Kidney (tissue), 14 donors: ENCODE results near the gene SLC9A3. TPM values are rescaled to one million over a fixed set of nuclear protein-coding genes. Genes with fewer than 3 reads are reported as not detected.
A peak's percentile ranks its signal among the peaks of the same experiment; 100 is the strongest.

Experiments used
- DNase-seq, 5 donors: peaks; one replicate each; pipeline ENCODE4 v3.0.0-alpha.2; 2013 to 2020
- FAIRE-seq: peaks from 2 replicates; lab custom pipeline; 2012; peaks lifted over from hg19 to GRCh38; lab: Jason Lieb, UNC
- H3K27ac ChIP-seq, 2 donors: one replicate each; pipeline ENCODE4 v1.7.0; 2013; ENCODE audit warnings: low read depth in 2 of 2, low read length in 2 of 2, inconsistent platforms in 1 of 2
- H3K27me3 ChIP-seq: one replicate; pipeline ENCODE4 v1.7.1; 2013; ENCODE audit warnings: low read length, inconsistent platforms; ENCODE audit not compliant: control insufficient read depth, insufficient read depth
- H3K36me3 ChIP-seq, 3 donors: one replicate each; pipeline versions ENCODE4 v1.7.0 to v1.7.1; 2013; ENCODE audit warnings: low read length in 3 of 3, control low read depth in 1 of 3, inconsistent platforms in 1 of 3; ENCODE audit not compliant: insufficient read depth in 3 of 3, control insufficient read depth in 2 of 3
- H3K4me1 ChIP-seq, 3 donors: one replicate each; pipeline versions ENCODE4 v1.7.0 to v1.7.1; 2013; ENCODE audit warnings: low read length in 3 of 3, inconsistent platforms in 1 of 3, low read depth in 1 of 3; ENCODE audit not compliant: control insufficient read depth in 2 of 3, insufficient read depth in 2 of 3
- H3K4me3 ChIP-seq, 3 donors: one replicate each; pipeline versions ENCODE4 v1.7.0 to v1.8.1; 2013; ENCODE audit warnings: low read length in 3 of 3, control low read depth in 1 of 3, inconsistent platforms in 1 of 3
- H3K9ac ChIP-seq, 3 donors: one replicate each; pipeline versions ENCODE4 v1.7.0 to v1.7.1; 2013; ENCODE audit warnings: low read length in 3 of 3, control low read depth in 1 of 3, inconsistent platforms in 1 of 3
- H3K9me3 ChIP-seq, 3 donors: one replicate each; pipeline versions ENCODE4 v1.7.0 to v1.7.1; 2013; ENCODE audit warnings: low read length in 3 of 3, control low read depth in 1 of 3, inconsistent platforms in 1 of 3; ENCODE audit not compliant: control insufficient read depth in 2 of 3, insufficient read depth in 1 of 3
- CTCF ChIP-seq: IDR thresholded peaks from 3 replicates; pipeline ENCODE4 v1.5.1; 2012; ENCODE audit warnings: mild to moderate bottlenecking, moderate library complexity, borderline replicate concordance; ENCODE audit not compliant: insufficient read depth; ENCODE audit errors: extremely low read depth
- intact Hi-C: fragments of 100-400 bp; cut with DNase I; formaldehyde crosslinking; loops from one replicate; pipeline ENCODE4 v1.11.1; 2022
- polyA plus RNA-seq: library from polyadenylated mRNA; stranded (reverse); fragments of 350-450 nt; fragmentation: Illumina TruSeq; extraction: RNeasy Lipid Tissue Mini Kit (QIAGEN cat#74804); gene quantifications from one replicate; pipeline ENCODE4 v1.2.3, GENCODE V29; 2014; ENCODE audit warnings: low read depth, low replicate concordance; ENCODE audit not compliant: insufficient read depth
- total RNA-seq: library from RNA; stranded (reverse); fragmentation: NEBNext Ultra II Directional; extraction: Animal tissue kit (Norgen Biotek cat#: 25700); gene quantifications from one replicate; pipeline ENCODE4 v1.2.1, GENCODE V29; 2021
- donor health status: control.
- donor health status: control.
- donor health status: control.
- donor health status: control.
- donor health status: control.
- donor health status: DM: yes; HTN: yes; CAD: no.
- donor health status: Normal renal cell carcinoma (clear cell type).

Gene SLC9A3
- total and polyA plus RNA-seq, 2 donors from 2014 or later = 10.5 to 36.9 TPM

GRCh38 chr5:471750-472058 is 52.5 kb downstream of the SLC9A3 start:
- Histone ChIP-seq H3K27me3 (no peaks in the 10 kb centered on the region), H3K4me1 (peaks cover 0 to 14% (median 3%) of the 10 kb centered on the region in 3 donors), H3K9ac (no peak overlapping the region), H3K27ac (no peak overlapping the region), H3K4me3 (no peak overlapping the region), H3K36me3 (peaks cover 0 to 4% (median 0%) of the 10 kb centered on the region in 3 donors), H3K9me3 (no peaks in the 10 kb centered on the region)
- intact Hi-C loops = no loop called here
- FAIRE-seq (no peak), DNase-seq (no peak)
- TF ChIP-seq CTCF = no peak

GRCh38 chr5:470961-471749 is 53.1 kb downstream of the SLC9A3 start:
- Histone ChIP-seq H3K27ac (no peak overlapping the region), H3K4me1 (peaks cover 0 to 14% (median 3%) of the 10 kb centered on the region in 3 donors), H3K9ac (no peak overlapping the region), H3K36me3 (peaks cover 0 to 4% (median 2%) of the 10 kb centered on the region in 3 donors), H3K27me3 (no peaks in the 10 kb centered on the region), H3K4me3 (no peak overlapping the region), H3K9me3 (no peaks in the 10 kb centered on the region)
- peak in 2 of 5 donors; percentile 48 to 67 for DNase-seq
- FAIRE-seq = no peak
- no peak for TF ChIP-seq CTCF
- intact Hi-C loops = no loop called here

- H3K27ac ChIP-seq = no peak overlapping the region
- H3K27me3 ChIP-seq = no peaks in the 10 kb centered on the region
- intact Hi-C loops = no loop called here
- TF ChIP-seq CTCF = no peak
- no peak overlapping the region for H3K9ac ChIP-seq
- H3K9me3 ChIP-seq = no peaks in the 10 kb centered on the region
- H3K36me3 ChIP-seq = peaks cover 0 to 4% (median 2%) of the 10 kb centered on the region in 3 donors
- H3K4me3 ChIP-seq = no peak overlapping the region
- H3K4me1 ChIP-seq = peaks cover 0 to 11% (median under 1%) of the 10 kb centered on the region in 3 donors
- DNase-seq (peak in 2 of 5 donors; percentile 37 to 68), FAIRE-seq (no peak)
Measured at GRCh38 chr5:469752-470483, 54.3 kb downstream of the SLC9A3 start.
